Activated CD8-positive, alpha-beta memory T cell treated with anti-CD3 and anti-CD28 coated beads for 24 hours (primary cell): ENCODE data around the gene ANKH.

ENCODE experiments used
- DNase-seq: peaks from one replicate; pipeline ENCODE4 v3.0.0-alpha.2; 2020

The ANKH gene

GRCh38 chr5:14675865-14676300 is 195.7 kb downstream of the ANKH start:
- DNase-seq, result no peak

DNA sequence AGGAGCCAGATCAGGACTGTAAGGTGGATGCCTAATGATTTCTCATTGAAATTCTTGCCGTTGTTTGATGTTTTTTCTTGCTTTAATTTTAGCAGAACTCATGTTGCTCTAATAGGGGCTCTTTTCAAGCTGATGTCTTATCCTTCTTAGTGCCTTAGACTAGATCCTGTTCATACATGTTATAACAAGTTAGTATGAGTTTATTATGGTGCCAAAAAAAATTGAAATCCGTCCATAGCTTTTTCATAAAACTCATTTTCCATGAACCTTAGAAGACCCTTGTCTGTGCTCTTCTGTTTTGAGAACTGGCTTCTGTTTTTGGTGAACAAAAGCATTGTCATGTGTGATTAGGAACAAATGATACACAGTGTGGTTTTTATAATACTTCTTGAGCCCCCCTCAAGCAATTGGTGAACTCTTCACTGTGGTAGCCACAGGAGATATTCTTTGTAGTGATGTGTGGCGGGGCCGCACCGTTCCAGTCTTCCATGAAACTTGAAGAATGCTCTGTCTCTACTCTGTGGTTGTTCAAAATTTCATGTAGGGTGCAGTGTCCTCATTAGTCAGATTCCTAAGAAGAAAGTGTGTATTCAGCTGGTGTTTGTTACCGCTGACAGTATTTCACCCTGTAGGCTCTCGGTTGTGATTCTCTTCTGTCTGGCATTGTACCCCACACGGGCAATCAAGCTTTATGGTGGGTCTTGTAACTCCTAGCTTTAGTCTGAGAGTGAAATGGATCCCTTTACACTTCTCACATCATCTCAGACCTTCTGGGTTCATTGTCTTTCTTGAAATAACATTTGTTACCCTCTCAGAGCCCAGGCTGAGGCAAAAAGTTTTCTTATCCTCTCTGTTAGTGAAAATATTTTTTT is 196.4 kb downstream of the ANKH start:
- no peak for DNase-seq

DNA sequence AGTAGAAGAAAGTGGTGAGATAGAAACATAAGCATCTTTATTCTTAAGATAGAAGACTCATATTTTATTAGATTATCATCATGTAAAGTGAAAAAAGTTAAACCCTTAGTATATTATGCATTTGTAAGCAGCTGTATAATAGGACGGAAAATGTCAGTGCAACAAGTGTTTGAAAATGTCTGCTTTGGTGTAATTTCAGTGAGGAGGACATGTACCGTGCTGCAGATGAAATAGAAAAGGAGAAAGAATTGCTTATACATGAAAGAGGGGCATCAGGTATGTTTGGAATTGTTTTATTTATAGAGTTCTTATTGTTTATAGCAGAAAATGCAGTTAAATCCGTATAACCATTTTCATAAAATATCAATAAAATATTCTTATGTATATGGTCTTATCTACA is 198.1 kb downstream of the ANKH start:
- no peak for DNase-seq

DNA sequence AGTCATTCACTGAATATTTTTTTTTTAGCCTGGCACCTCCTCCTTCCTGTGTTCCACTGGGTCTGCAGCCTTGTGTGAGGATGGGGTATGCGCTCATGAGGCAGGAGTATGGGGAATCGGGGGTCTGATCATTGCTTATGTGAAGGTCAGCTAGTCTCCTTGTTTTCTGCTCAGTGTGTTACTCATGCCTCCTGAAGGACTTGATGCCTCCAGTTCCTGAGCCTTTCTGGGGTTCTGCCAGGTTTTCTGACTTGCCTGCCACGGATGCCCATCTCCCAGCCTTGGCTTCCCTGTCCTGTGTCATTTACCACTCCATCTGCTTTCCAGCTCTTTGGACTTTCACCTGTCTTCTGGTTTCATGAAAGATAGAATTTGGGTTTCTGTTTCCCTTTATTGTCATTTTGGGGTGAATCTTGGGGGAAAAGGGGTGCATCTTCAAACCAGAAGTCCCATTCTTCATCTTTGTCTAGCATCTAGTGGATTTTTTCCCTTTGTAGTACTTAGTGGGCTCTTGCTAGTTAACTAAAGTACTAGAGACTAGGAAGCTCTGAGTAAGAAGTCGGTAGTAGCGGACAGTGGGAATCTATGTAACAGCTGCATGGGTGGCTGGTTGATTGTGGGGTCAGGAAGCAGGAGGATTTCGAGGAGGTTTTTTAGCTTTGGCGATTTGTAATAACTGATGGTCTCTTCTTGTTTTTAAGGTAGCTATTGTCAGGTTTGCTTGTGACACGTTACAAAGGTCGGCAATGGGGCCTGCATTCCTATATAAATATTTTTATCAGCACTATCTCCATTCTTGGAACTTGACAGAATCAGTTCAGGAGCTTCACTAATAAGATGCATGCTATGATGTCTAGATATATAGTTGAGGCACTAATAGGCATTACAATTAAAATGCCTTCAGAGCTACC is 198.8 kb downstream of the ANKH start:
- no peak for DNase-seq

DNA sequence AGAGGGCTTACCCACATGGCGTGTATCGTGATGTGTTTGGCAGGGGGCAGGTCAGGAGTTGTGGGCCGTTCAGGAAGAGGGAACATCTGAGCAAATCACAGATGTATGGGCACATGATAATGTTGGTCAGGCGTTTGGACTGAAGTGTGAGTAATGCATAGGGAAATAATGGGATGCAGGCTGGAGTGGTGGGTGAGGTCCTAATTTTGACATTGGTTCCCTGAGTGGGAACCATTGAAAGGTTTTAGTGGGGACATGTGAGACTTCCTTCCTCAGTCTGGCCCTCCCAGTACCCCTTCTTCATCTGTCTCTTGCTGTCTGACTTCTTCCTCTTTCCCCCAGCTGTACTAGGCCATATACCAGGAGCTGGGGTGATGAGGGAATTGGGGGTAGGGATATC is 199.5 kb downstream of the ANKH start:
- DNase-seq, result no peak

DNA sequence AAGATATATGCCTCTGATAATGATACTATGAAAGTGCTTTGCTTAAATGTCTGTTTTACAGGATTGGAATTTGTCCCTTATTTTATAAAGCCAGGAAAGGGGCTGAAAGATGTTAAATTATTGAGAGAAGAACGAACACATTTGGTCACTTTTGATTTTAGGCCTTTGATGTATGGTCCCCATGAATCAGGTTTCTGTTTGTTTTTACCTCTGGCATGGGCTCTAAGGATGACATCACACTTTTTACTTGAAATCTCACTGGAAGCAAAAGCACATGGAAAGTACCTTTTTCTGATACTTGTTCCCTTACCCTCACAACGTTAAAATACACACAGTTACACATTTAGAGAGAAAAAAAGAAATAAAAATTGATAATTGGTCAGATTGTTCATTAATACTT is 200.2 kb downstream of the ANKH start:
- no peak for DNase-seq

DNA sequence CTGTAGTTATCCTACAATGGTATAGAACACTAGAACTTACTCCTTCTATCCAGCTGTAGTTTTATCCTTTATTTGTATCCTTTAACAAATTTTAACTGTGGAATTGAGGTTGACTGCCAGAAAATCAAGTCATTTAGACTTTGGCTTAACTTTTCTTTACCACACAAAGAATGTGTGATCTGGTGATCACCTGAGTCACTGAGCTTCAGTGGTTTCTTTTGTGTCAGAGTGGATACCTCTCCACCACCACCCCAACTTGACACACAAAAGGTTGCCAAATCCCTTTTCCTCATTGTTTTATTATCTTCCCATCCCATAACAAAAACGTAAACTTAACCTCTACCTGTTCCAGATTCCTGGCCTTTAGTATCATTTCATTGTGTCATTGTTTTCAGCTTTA is 201.6 kb downstream of the ANKH start:
- DNase-seq, result no peak

- DNase-seq, result no peak
These were observed 202.2 kb downstream of the ANKH start for GRCh38 chr5:14669415-14669814.

DNA sequence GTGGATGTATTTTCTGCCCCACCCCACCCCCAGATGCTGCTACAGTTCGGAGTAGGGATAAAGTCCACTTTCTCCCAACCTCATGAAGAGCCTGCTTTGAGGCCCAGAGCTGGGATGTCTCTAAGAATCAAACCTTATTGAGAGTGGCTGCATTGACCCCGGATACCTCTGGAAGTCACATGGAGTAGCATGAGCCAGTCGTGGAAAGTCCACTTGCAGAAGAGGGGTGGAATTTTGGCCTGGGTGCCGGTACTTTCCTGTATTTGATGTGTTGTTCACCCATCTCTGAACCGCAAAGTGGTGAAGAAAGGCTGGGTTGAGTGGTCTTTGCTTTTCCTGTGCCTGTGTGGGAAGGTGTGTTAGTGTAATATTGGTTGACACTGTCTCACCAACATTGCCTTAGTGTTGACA is 203.4 kb downstream of the ANKH start:
- DNase-seq, result peak; percentile 79

DNA sequence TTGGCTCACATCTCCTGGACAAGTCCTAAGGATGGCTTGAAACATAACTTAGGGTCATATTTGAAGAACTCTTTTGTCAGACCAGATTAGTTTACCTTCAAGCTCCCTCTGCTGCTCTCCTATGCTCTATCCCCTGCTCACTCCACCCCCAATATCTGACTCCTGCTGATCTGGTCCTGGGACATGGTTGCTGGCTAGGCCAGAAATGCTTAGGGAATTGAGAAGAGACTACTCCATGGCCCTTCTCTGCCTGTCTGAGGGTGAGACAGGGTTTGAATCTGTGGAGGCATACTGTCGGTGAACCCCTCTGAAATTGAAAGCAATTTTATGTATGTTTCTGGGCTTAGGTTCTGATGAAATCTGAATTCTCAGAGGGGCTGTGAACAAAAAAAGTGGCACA is 203.8 kb downstream of the ANKH start:
- DNase-seq, result peak; percentile 66

- no peak for DNase-seq
These were observed 204.3 kb downstream of the ANKH start for GRCh38 chr5:14667290-14667689.

- DNase-seq, result no peak
These were observed 205.2 kb downstream of the ANKH start for GRCh38 chr5:14666357-14666756.

GRCh38 chr5:14665949-14666348 is 205.6 kb downstream of the ANKH start:
- DNase-seq, result peak; percentile 74

GRCh38 chr5:14665101-14665822 is 206.3 kb downstream of the ANKH start:
- no peak for DNase-seq

DNA sequence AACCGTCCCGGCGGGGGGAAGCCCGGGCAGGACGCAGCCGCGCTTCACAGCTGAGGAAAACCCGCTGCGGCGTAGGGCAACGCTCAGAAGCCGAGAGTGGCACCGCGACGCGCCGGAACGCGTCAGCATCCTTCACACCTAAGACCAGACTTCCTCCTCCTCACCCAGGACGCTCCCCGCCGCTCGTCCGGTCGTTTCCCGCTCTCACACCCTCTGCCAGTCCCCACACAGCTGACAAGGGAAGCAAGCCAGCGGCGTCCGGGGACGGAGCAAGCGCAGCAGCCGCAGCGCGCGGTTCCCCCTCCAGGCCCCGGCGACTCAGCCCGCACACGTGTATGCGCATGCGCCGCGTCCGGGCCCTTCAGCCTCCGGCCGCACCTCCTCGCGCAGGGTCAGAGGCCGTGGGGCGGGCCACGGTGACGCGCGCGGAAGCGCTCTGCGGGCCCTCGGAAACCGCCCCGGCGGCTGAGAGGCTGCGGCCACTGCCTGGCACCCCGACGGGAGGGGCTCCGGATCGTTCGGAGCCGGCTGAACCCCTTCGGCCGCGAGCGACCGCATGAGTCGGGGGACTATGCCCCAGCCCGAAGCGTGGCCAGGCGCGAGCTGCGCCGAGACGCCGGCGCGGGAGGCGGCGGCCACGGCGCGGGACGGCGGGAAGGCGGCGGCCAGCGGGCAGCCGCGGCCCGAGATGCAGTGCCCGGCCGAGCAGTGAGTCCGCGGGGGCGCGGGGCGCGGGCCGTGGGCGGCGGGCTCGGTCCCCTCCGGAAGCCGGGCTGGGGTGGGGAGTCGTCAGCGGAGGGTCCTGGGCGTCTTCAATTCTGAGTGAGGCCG is 207.1 kb downstream of the ANKH start, which contains the start of gene OTULIN:
OTULIN (plus strand) TSS at position 449 of the 831 bp plus-strand sequence; CDS start at position 557, 108 bp downstream.
- DNase-seq, result peak; percentile 95

GRCh38 chr5:14663734-14664269 is 207.8 kb downstream of the ANKH start:
- no peak for DNase-seq

- DNase-seq, result no peak
These were observed 208.8 kb downstream of the ANKH start for GRCh38 chr5:14662721-14663260.

DNA sequence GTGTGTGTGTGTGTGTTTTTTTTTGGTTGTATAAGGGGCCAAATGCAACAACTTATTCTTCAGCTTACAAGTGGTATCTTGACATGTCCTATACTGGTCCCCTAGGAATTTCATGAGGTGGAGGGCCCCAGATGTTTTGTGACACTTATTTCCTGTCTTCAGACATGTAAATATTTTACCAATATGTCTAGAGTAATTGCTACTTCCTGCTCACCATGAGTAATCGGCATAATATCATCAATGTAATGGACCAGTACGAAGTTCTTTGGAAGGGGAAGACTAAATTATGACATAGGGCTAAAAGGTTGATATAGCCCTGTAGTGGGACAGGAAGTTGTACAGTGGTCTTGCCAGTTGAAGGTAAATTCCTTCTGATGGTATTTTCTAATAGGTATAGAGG is 210.7 kb downstream of the ANKH start:
- no peak for DNase-seq

- no peak for DNase-seq
These were observed 211.6 kb downstream of the ANKH start for GRCh38 chr5:14659821-14660607.

GRCh38 chr5:14656898-14657297 is 214.7 kb downstream of the ANKH start:
- DNase-seq, result no peak
